Measurements from ENCODE around the gene FER1L5. TPM values are rescaled to one million over a fixed set of nuclear protein-coding genes. Genes with fewer than 3 reads are reported as not detected.

FER1L5 gene
- total RNA-seq, 2 experiments from 2014 or later: not detected

- CTCF ChIA-PET: no interaction called here
These were observed 87.6 kb downstream of the FER1L5 start for GRCh38 chr2:96730212-96730611.

DNA sequence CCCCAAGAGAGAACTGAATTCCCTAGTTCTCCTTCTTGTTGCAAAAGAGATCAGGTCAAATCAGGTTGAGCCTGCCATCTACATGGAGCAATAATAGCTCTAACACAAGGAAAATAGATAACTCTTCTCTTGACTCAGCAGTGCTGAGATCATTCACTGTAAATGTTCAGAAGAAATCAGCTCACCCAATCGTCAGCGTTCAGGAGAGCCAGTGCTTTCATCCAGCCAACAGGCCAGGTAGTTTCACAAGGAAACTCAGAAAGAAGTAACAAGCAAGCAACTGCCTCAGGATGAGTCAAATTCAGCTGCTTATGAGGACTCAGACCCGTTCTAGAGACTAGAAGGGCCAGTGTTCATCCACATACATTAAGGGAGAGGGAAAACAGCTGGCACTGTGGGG, 91.4 kb downstream of the FER1L5 start:
- CTCF ChIA-PET: no interaction called here
- POLR2A ChIA-PET: no interaction called here

More at GRCh38 chr2:96730212-96730611, 87.6 kb downstream of the FER1L5 start:
- POLR2A ChIA-PET: no interaction called here

DNA sequence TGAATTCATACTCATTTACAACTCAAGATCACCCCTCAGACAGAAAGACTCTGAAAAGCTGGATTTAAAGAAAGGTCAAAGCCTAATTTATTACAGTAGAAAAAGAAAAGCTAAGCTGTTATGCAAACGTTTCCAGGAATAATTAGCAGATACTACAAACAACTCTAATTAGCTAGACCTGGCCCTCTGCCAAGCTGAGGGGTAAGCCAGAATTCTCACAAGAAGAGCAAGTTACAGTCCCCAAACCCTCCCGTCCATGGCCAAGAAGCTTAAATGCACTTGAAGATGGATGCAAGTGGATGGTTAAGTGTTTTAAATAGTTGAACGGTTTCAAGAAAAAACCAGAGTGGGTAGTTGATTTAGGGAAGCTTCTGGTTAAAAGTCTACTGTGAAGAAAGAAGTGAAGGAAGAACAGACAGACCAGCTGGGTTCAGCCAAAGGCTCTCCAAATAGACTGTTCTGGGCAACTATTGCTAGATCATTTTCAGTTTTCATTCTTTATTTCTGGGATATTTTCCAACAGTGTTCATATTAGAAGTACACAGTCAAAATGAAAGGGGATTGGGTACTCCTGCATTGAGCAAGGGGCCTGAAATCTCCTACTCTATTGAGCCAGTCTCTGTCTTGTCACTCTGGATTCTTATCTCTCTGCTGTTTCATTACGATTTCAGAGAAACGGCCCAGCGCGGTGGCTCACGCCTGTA, 92.5 kb downstream of the FER1L5 start:
- ChIA-PET POLR2A (no interaction called here), CTCF (no interaction called here)

DNA sequence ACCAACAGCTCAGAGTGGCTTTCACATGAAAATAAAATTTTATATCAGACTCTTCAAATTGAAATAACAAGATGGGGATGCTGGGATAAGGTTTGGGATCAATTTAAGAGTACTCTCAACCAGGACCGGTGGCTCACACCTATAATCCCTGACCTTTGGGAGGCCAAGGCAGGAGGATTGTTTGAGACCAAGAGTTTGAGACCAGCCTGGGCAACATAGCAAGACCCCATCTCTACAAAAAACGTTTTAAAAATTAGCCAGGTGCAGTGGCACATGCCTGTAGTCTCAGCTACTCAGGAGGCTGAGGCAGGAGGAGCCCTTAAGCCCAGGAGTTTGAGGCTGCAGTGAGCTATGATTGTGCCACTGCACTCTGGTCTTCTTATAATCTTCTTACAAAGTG, 94.7 kb downstream of the FER1L5 start:
- CTCF ChIA-PET: no interaction called here
- POLR2A ChIA-PET: no interaction called here

- ChIA-PET POLR2A (no interaction called here), CTCF (no interaction called here)
These were observed 95.3 kb downstream of the FER1L5 start for GRCh38 chr2:96737831-96738230.

DNA sequence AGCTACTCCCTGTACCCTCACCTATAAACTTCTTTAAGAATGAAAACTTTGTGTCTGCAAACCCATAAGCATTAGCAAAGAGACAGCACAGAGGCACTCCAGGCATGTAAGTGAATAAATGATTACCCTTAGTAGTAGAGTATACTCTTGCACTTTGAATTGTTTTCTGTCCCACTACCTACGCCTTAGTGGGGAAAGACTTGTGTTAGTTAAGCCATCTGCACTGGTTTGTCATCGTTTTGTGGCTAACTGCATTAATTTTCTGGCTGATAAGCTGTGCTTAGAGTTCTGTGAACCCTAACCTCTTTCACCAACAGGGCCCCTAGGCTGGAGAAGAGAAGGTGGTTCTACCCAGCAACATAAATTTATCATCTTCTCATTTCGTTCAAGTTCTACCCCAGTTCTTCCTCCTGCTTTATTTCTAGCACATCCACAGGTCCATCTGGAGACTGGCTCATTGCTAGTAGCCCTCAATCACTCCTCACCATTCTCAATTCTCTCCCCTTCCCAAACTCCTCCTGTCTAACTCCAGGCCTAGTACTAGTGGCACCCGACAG, 96.6 kb downstream of the FER1L5 start:
- ChIA-PET CTCF (interaction anchor here (0.9 kb wide), 1 partner anchor 97 kb away, joined by 3 read pairs; no protein-coding TSS in a partner anchor), POLR2A (no interaction called here)

GRCh38 chr2:96739633-96740428, 97.3 kb downstream of the FER1L5 start, which contains the start of gene LMAN2L:
Gene LMAN2L (minus strand): TSS chr2:96740064. CDS start chr2:96740040, 24 bp downstream.
- POLR2A ChIA-PET: no interaction called here
- CTCF ChIA-PET: interaction anchor here (0.9 to 1.0 kb wide), 2 partner anchors 22 to 98 kb away, joined by 3 read pairs; no protein-coding TSS in a partner anchor

DNA sequence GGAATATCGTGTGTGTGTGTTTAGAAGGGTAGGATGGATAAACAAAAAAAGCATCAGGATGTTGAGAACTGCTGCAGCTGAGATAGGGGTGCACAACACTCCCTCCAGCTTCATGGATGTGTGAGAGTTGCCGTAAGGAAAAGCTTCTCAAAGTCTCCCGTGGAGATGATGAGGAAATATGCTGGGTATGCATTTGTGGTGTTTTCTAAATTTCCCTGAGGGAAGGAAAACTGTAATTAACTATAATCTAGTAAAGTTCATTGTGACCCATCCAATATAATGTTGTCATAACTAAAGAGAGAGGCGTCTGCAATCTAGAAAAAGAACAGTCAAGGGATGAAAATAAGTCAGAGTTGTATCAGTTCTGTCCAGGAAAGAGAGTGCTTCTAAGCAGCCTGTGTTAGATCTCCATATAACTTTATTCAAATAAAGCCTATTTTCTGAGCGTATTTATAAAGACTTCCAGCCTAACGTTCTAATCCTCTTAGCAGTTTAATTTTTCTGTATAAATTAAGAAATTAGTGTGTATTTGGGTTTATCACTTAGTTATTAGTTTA, 104.6 kb downstream of the FER1L5 start:
- POLR2A ChIA-PET: no interaction called here
- CTCF ChIA-PET: no interaction called here

GRCh38 chr2:96751800-96752199, 109.2 kb downstream of the FER1L5 start:
- CTCF ChIA-PET: interaction anchor here (0.8 kb wide), 1 partner anchor 127 kb away, joined by 4 read pairs; no protein-coding TSS in a partner anchor
- POLR2A ChIA-PET: no interaction called here

DNA sequence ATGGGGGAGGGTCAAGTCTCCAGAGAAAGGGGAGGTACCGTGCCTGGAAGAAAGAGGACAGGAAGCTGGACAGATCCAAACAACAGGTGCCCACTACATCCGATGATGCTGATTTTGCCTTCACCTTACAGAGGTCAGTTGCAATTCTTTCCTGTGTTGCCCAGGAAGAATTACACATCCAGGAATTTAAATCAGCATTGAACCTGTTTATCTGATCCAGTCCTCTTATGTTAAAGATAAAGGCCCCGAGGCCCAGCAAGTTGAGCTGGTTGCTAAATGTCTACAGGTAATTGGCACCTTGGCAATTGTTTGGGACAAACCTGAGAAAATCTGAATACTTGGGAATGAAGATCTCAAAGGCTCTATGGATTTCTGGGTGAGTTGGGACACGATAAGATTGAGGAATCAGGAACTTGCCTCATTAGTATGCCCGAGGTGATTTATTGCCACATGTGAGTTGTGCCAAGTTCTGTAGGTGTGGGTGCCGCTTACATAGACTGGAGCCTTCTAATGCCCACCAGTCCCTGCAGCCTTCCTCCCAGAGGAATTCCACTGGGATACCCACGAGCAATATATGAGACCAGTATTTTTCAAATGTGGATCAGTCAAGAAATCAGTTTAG, 111.2 kb downstream of the FER1L5 start:
- POLR2A ChIA-PET: no interaction called here
- CTCF ChIA-PET: interaction anchor here (0.6 to 0.9 kb wide), 2 partner anchors 9 to 124 kb away, joined by 3 to 4 read pairs; no protein-coding TSS in a partner anchor

DNA sequence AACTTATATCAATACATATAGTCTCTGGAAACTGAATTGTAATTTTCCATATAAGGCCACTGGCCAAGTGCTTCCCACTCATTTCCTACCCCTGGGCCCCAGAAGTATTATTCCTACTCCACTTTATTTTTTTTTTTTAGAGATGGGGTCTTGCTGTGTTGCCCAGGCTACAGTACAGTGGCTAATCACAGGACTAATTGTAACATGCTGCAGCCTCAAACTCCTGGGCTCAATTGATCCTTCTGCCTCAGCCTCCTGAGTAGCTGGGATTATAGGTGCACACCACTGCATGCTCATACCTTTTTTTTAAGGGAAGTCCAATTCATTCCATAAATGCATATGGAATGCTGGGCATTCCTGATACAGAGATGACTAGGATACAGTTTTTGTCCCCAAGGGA, 111.8 kb downstream of the FER1L5 start:
- CTCF ChIA-PET: no interaction called here
- POLR2A ChIA-PET: no interaction called here

Other genes with a start within 250 kb of the FER1L5 start
- under 1 TPM; 0.10 to 0.13 TPM for gene NEURL3, start 137.4 kb upstream of the FER1L5 start, total RNA-seq
- 100 to 1,000 TPM; 111 to 112 TPM for gene ARID5A, start 106.0 kb upstream of the FER1L5 start, total RNA-seq
- gene KANSL3, start 4.5 kb upstream of the FER1L5 start, total RNA-seq: 10 to 100 TPM; 44.6 to 47.0 TPM
- gene LMAN2L, start 97.3 kb downstream of the FER1L5 start, total RNA-seq: 1 to 10 TPM; 6.9 to 7.4 TPM
- 1 to 10 TPM; 7.2 to 8.4 TPM for gene CNNM4, start 118.1 kb downstream of the FER1L5 start, total RNA-seq
- 10 to 100 TPM; 28.5 to 29.0 TPM for gene CNNM3, start 173.5 kb downstream of the FER1L5 start, total RNA-seq
- gene ANKRD23, start 201.3 kb downstream of the FER1L5 start, total RNA-seq: 1 to 10 TPM; 3.9 to 4.9 TPM
- 10 to 100 TPM; 31.3 to 31.6 TPM for gene ANKRD39, start 215.3 kb downstream of the FER1L5 start, total RNA-seq
- 10 to 100 TPM; 11.9 to 13.4 TPM for gene SEMA4C, start 227.3 kb downstream of the FER1L5 start, total RNA-seq